GM10266 (cell line): Measurements from ENCODE around the gene GARNL3.

Source experiments
- DNase-seq: peaks from one replicate; pipeline ENCODE4 v3.0.0; 2012; ENCODE audit errors: extremely low spot score
- TF ChIP-seq, protein P1 (sequence below): IDR thresholded peaks from 2 replicates; pipeline ENCODE4 v1.5.1; 2012; ENCODE audit warnings: mild to moderate bottlenecking, low read depth; ENCODE audit not compliant: control insufficient read depth, insufficient read depth; ENCODE audit errors: missing control alignments

Gene GARNL3

DNA sequence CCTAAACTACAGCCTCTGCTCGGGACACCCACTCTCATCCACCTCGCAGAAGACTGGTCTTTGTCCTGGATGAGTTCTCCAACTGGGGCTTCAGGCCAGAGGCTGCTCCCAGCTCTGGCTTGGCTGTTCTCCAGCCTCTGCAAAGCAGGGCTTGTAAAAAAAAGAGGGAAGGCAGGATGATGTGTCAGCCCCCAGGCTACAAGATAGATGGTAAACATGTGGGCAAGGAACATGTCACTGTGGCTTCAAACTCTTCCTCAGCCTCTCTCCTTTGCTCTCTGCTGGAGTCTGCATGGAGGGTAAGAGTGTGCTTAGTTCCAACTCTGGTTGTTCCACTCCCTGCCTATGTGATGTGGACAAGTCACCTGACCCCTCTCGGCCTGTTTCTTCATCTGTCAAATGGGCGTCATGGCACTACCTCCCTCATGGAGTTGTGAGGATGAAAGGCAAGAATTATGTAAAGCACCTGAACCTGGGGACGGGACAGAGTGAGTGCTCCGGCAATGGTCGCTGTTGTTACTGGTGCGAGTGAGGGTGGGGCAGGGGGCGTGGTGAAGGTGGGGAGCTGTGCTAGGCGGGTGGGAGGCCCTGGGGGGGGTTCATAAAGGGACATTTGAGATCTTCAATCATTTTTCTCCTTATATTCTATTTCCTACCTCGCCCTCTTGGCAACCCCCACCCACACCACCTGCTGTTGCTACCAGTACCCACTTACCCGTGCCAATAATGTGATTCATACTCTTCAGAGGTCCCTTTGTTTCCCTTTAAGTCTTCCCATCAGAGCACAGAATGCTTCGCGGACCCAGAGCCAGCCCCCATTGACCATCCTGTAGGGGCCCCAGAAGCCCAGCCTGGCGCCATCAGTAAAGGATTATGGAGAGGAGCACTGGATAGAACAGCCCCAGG lies 152.8 kb downstream of the GARNL3 start:
- DNase-seq = no peak
- TF ChIP-seq, protein P1, sequence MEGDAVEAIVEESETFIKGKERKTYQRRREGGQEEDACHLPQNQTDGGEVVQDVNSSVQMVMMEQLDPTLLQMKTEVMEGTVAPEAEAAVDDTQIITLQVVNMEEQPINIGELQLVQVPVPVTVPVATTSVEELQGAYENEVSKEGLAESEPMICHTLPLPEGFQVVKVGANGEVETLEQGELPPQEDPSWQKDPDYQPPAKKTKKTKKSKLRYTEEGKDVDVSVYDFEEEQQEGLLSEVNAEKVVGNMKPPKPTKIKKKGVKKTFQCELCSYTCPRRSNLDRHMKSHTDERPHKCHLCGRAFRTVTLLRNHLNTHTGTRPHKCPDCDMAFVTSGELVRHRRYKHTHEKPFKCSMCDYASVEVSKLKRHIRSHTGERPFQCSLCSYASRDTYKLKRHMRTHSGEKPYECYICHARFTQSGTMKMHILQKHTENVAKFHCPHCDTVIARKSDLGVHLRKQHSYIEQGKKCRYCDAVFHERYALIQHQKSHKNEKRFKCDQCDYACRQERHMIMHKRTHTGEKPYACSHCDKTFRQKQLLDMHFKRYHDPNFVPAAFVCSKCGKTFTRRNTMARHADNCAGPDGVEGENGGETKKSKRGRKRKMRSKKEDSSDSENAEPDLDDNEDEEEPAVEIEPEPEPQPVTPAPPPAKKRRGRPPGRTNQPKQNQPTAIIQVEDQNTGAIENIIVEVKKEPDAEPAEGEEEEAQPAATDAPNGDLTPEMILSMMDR = no peak

- TF ChIP-seq, protein P1 = peak; percentile 48
- no peak for DNase-seq
Measured at GRCh38 chr9:127418037-127418471, 153.5 kb downstream of the GARNL3 start.

DNA sequence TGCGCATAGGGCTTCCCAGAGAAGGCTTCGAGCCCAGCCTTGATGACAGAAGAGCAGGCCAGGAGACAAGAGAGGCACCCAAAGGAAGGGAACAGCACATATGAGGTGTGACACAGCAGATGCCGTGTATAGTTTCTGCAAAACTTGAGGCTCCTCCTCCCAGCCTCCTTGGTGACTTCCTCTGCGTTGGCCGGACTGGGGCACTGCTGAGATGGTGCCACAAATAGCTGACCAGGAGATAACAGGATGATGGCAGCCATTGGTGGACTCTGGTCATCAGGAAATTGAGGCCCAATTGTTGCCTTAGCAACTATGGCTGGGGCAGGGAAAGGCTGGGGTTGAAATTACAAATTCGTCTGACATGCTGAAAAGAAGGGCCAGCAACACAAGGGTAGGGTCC lies 154.8 kb downstream of the GARNL3 start:
- no peak for DNase-seq

DNA sequence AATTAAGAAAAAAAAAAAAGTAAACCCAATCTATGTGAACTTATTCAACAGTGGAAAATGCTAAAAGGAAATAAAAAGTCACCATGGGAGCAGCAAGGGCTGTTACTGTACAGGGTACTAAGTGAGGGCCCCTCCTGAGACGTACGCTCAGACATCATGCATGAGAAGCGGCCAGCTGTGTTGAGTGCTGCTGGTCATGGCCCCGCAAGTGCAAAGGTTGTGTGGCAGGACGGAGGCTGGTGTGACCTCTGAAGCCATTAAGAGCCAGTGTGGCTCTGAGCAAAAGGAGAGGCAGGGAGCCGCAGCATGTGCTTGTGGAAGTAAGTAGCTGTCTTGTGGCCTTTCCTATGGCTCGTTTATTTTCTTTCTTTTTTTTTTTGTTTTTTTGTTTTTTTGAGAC lies 156.5 kb downstream of the GARNL3 start:
- TF ChIP-seq, protein P1 = no peak
- no peak for DNase-seq

More for the DNA sequence above, 154.8 kb downstream of the GARNL3 start:
- TF ChIP-seq, protein P1 = no peak

GRCh38 chr9:127422133-127422782 lies 157.7 kb downstream of the GARNL3 start:
- no peak for DNase-seq
- TF ChIP-seq, protein P1 = no peak

DNA sequence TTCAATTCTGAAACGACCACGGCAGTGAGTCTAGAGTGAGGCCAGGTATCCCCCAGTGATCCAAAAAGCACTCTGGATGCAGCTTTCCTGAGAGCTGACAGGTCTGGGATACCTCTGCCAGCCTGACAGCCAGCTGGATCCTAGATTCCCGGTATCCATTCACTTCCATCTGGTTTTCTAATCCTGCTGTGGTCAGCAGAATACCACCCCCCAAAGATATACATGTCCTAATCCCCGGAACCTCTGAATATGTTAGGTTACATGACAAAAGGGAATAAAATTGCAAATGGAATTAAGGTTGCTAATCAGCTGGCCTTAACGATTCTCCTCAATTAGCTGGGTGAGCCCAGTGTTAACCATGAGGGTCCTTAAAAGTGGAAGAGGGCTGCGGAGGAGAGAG lies 158.2 kb downstream of the GARNL3 start:
- TF ChIP-seq, protein P1 = no peak

DNA sequence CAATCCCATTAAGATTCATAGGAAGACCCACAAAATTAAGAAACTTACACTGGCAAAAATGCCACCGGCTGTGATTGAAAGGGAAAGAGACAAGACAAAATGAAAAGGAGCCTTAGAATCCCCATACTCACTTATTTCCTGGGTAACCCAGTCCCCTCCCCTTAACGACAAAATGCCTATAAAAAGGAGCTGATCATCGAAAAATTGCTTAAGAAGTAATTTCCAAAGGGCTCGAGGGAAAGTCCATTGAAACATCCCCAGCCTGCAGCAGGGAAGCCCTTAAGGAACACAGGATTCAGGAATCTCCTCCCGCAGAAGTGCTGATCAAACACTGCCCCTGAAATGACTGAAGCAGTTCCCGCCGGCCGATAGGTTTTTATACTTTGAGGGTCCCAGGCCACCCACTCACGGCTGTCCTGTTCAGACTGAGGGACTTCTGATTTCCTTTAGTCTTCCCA lies 158.9 kb downstream of the GARNL3 start:
- TF ChIP-seq, protein P1 = no peak
- DNase-seq = no peak

More for the DNA sequence above, 158.2 kb downstream of the GARNL3 start:
- DNase-seq = no peak
